Measurements from ENCODE around the gene PPP1R17. TPM values are rescaled to one million over a fixed set of nuclear protein-coding genes. Genes with fewer than 3 reads are reported as not detected.

Gene PPP1R17
- total and polyA plus RNA-seq, 2 of the 13 experiments (the other 11 are each of a cell fraction or from before 2014, with no cell fraction given), result not detected

DNA sequence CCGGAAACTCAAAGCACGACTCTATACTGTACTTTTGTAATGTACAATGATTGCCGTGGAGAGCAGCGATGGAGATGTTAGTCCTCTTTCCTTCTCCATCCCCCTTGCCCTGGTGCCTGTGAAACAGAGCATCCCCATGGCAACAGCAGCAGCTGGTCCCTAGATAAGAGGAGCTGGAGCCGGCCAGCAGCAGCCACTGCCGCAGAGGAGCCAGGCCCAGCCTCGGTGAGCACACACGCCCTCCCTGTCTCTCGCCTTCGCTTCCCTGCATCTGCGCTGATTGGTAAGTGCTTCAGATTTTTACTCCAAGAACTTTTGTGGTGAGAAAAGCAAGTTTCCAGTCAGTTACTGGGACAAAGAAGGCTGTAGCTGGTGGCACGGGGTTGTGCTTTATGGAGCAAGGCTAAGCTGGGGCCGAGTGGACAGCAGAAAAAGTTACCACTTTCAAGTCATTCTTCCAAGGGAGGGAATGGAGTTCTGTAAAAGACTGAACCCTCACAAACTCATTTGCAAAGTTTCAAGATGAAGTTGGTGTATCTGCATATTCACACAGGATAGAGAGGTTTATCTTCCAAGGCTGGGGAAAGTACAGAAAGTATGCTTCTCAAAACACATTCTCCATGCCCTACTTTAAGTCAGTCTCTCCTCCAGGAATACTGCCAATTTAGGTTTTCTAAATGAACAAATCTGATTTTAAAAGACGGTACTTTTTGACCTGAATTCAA is at the start of gene PPP1R17 (continued):
- no peak for TF ChIP-seq HCFC1 (IDR thresholded peaks at IDR 0.05; ENCODE audit: low read depth, low read length)
- no peak for TF ChIP-seq ZNF143 (CRISPR knock-in tag; IDR thresholded peaks at IDR 0.05)
- TF ChIP-seq ZNF530 (CRISPR knock-in tag; IDR thresholded peaks at IDR 0.05; ENCODE audit: low read depth), result no peak
- no peak for TF ChIP-seq CCAR2 (optimal IDR thresholded peaks at IDR 0.05; ENCODE audit: low read depth, low read length)

DNA sequence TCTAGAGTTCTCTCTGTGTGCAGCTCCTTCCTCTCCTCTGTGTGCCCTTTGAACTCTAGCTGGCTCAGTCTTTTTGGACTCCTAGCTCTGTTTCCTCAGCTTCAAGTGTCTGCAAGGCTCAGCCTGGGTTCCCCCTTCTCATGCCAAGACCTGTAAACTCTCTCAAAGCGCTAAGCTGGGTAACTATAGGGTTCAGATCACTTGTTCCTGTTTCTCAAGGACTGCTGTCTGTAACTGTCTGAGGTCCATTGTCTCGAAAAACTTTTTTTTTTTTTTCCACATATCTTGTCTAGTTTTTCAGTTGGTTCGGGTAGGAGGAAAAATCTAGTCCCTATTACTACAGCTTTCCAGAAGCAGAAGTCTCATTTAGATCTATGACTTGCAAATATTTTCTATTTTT is 46.6 kb upstream of the PPP1R17 start:
- BruUV-seq (replicated peaks), result no TSS peak
- no peak for FAIRE-seq
- H3K9me3 ChIP-seq (ENCODE audit: low read length), result no peaks in the 10 kb centered on the region
- ATAC-seq, result no peak
- no peak overlapping the region for H3K4me3 ChIP-seq (replicated peaks in 1 of 3; ENCODE audit: insufficient read depth in 1 of 3, low read depth in 2 of 3, low read length in 3 of 3)
- no peaks in the 10 kb centered on the region; a peak in 1 of 5 replicates for H3K27me3 ChIP-seq (ENCODE audit: control insufficient read depth in 1 of 2, insufficient read depth in 2 of 2, low read length in 2 of 2)
- H3K9ac ChIP-seq (ENCODE audit: insufficient read depth, low read depth, low read length), result no peak overlapping the region
- no peaks in the 10 kb centered on the region for H4K20me1 ChIP-seq (ENCODE audit: insufficient read depth, low read length)
- H3K36me3 ChIP-seq (replicated peaks in 1 of 2; ENCODE audit: control insufficient read depth in 1 of 2, insufficient read depth in 2 of 2, low read length in 2 of 2), result no peaks in the 10 kb centered on the region
- no peak for DNase-seq (ENCODE audit: low spot score)
- H3K4me1 ChIP-seq (ENCODE audit: insufficient read depth, low read length), result no peaks in the 10 kb centered on the region
- in situ Hi-C loops (cut with HindIII; ENCODE audit: extremely low pct_ligation_motif_present, low pct_unique_long_range_greater_than_20kb) (loop anchor here (25.0 kb wide), 1 partner anchor 453 kb away; no protein-coding TSS in a partner anchor), intact Hi-C loops (cut with micrococcal nuclease; ENCODE audit: unreplicated experiment) (no loop called here)
- H2AFZ ChIP-seq (ENCODE audit: low read length), result no peak overlapping the region
- WGBS (ENCODE audit: low lambda C conversion rate), result 1% methylated on average over 3 of the region's 3 CpGs
- no peak overlapping the region for H3K4me2 ChIP-seq (ENCODE audit: low read depth, low read length)
- TF ChIP-seq FOXA1 (IDR thresholded peaks at IDR 0.05) (no peak), FOXA1 (CRISPR knock-in tag; IDR thresholded peaks at IDR 0.05) (no peak), DR1 (CRISPR knock-in tag; IDR thresholded peaks at IDR 0.05) (no peak), SKI (IDR thresholded peaks at IDR 0.05; ENCODE audit: partially characterized antibody) (no peak), ONECUT2 (CRISPR knock-in tag; IDR thresholded peaks at IDR 0.05) (no peak), RXRA (CRISPR knock-in tag; IDR thresholded peaks at IDR 0.05) (no peak), CAMTA2 (CRISPR knock-in tag; IDR thresholded peaks at IDR 0.05; ENCODE audit: borderline replicate concordance) (no peak), SMAD1 (CRISPR knock-in tag; IDR thresholded peaks at IDR 0.05; ENCODE audit: borderline replicate concordance, low read depth) (no peak), ZNF17 (CRISPR knock-in tag; IDR thresholded peaks at IDR 0.05) (no peak), ZNF879 (CRISPR knock-in tag; IDR thresholded peaks at IDR 0.05) (no peak), ZNF263 (CRISPR knock-in tag; IDR thresholded peaks at IDR 0.05) (no peak), ZNF660 (CRISPR knock-in tag; IDR thresholded peaks at IDR 0.05; ENCODE audit: borderline replicate concordance, low read depth) (no peak), RARG (CRISPR knock-in tag; IDR thresholded peaks at IDR 0.05; ENCODE audit: low read depth) (no peak)
- TF ChIP-seq, protein P1, sequence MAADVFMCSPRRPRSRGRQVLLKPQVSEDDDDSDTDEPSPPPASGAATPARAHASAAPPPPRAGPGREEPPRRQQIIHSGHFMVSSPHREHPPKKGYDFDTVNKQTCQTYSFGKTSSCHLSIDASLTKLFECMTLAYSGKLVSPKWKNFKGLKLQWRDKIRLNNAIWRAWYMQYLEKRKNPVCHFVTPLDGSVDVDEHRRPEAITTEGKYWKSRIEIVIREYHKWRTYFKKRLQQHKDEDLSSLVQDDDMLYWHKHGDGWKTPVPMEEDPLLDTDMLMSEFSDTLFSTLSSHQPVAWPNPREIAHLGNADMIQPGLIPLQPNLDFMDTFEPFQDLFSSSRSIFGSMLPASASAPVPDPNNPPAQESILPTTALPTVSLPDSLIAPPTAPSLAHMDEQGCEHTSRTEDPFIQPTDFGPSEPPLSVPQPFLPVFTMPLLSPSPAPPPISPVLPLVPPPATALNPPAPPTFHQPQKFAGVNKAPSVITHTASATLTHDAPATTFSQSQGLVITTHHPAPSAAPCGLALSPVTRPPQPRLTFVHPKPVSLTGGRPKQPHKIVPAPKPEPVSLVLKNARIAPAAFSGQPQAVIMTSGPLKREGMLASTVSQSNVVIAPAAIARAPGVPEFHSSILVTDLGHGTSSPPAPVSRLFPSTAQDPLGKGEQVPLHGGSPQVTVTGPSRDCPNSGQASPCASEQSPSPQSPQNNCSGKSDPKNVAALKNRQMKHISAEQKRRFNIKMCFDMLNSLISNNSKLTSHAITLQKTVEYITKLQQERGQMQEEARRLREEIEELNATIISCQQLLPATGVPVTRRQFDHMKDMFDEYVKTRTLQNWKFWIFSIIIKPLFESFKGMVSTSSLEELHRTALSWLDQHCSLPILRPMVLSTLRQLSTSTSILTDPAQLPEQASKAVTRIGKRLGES (CRISPR knock-in tag; IDR thresholded peaks at IDR 0.05; ENCODE audit: borderline replicate concordance), result no peak
- TF ChIP-seq, protein P2, sequence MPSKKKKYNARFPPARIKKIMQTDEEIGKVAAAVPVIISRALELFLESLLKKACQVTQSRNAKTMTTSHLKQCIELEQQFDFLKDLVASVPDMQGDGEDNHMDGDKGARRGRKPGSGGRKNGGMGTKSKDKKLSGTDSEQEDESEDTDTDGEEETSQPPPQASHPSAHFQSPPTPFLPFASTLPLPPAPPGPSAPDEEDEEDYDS (CRISPR knock-in tag; IDR thresholded peaks at IDR 0.05), result no peak
- TF ChIP-seq, protein P3, sequence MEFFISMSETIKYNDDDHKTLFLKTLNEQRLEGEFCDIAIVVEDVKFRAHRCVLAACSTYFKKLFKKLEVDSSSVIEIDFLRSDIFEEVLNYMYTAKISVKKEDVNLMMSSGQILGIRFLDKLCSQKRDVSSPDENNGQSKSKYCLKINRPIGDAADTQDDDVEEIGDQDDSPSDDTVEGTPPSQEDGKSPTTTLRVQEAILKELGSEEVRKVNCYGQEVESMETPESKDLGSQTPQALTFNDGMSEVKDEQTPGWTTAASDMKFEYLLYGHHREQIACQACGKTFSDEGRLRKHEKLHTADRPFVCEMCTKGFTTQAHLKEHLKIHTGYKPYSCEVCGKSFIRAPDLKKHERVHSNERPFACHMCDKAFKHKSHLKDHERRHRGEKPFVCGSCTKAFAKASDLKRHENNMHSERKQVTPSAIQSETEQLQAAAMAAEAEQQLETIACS (CRISPR knock-in tag; IDR thresholded peaks at IDR 0.05), result no peak
- no peaks in the 10 kb centered on the region for H3K79me2 ChIP-seq (ENCODE audit: insufficient read depth, low read length)
- ChIA-PET CTCF (ENCODE audit: low intra/inter-chr PET ratio, low total read pairs) (no interaction called here), POLR2A (no interaction called here)
- H3K27ac ChIP-seq (ENCODE audit: extremely low read length, insufficient read depth, low read length), result no peak overlapping the region
